ENCODE measurements around the gene LGR6. TPM values are rescaled to one million over a fixed set of nuclear protein-coding genes. Genes with fewer than 3 reads are reported as not detected.

Gene LGR6
- total and polyA plus RNA-seq, 8 donors: 0.75 to 1.8 (median 1.5) TPM

- Histone ChIP-seq H3K4me1 (peaks cover 11 to 58% of the 10 kb centered on the region in 2 donors), H3K27ac (peak overlapping the region in 1 of 2 donors; percentile 15), H3K36me3 (peaks cover 0 to 45% of the 10 kb centered on the region in 2 donors), H3K27me3 (no peaks in the 10 kb centered on the region), H3K4me3 (no peak overlapping the region), H3K9me3 (no peaks in the 10 kb centered on the region)
- ATAC-seq (peak; percentile 91), DNase-seq (peak in 2 of 4 donors; percentile 77 to 79)
- TF ChIP-seq CTCF (IDR thresholded peaks at IDR 0.05): peak; percentile 29 to 44
- intact Hi-C loops (cut with DNase I): no loop called here
These were observed 38.7 kb upstream of the LGR6 start for GRCh38 chr1:202154766-202155477.

GRCh38 chr1:202155478-202156021, 38.0 kb upstream of the LGR6 start:
- no peak overlapping the region for H3K27ac ChIP-seq
- H3K9me3 ChIP-seq: no peaks in the 10 kb centered on the region
- DNase-seq (peak in 2 of 4 donors; percentile 82 to 83), ATAC-seq (peak; percentile 56)
- no peaks in the 10 kb centered on the region for H3K27me3 ChIP-seq
- no peak for TF ChIP-seq CTCF (IDR thresholded peaks at IDR 0.05)
- H3K4me3 ChIP-seq: no peak overlapping the region
- H3K4me1 ChIP-seq: peaks cover 11 to 64% of the 10 kb centered on the region in 2 donors
- peaks cover 0 to 39% of the 10 kb centered on the region in 2 donors for H3K36me3 ChIP-seq
- intact Hi-C loops (cut with DNase I): no loop called here

GRCh38 chr1:202156590-202156989, 37.0 kb upstream of the LGR6 start:
- TF ChIP-seq CTCF (IDR thresholded peaks at IDR 0.05): no peak
- Histone ChIP-seq H3K9me3 (no peaks in the 10 kb centered on the region), H3K4me3 (no peak overlapping the region), H3K27me3 (no peaks in the 10 kb centered on the region), H3K36me3 (peaks cover 0 to 28% of the 10 kb centered on the region in 2 donors), H3K27ac (no peak overlapping the region), H3K4me1 (peaks cover 11 to 75% of the 10 kb centered on the region in 2 donors)
- intact Hi-C loops (cut with DNase I): no loop called here
- DNase-seq: peak in 1 of 4 donors; percentile 43
- ATAC-seq: no peak

- intact Hi-C loops (cut with DNase I): no loop called here
- peaks cover 0 to 15% of the 10 kb centered on the region in 2 donors for H3K36me3 ChIP-seq
- no peak overlapping the region for H3K27ac ChIP-seq
- DNase-seq (peak in 1 of 4 donors; percentile 40), ATAC-seq (no peak)
- no peaks in the 10 kb centered on the region for H3K9me3 ChIP-seq
- no peak for TF ChIP-seq CTCF (IDR thresholded peaks at IDR 0.05)
- H3K4me3 ChIP-seq: no peak overlapping the region
- H3K4me1 ChIP-seq: peaks cover 11 to 88% of the 10 kb centered on the region in 2 donors
- no peaks in the 10 kb centered on the region for H3K27me3 ChIP-seq
These were observed 35.7 kb upstream of the LGR6 start for GRCh38 chr1:202157945-202158344.

GRCh38 chr1:202158810-202159533, 34.6 kb upstream of the LGR6 start:
- H3K27ac ChIP-seq: peak overlapping the region in 1 of 2 donors; percentile 80
- H3K4me3 ChIP-seq: peak overlapping the region in 1 of 2 donors; percentile 51
- H3K4me1 ChIP-seq: peaks cover 11 to 91% of the 10 kb centered on the region in 2 donors
- DNase-seq (no peak), ATAC-seq (no peak)
- no peaks in the 10 kb centered on the region for H3K27me3 ChIP-seq
- TF ChIP-seq CTCF (IDR thresholded peaks at IDR 0.05): no peak
- intact Hi-C loops (cut with DNase I): no loop called here
- H3K9me3 ChIP-seq: no peaks in the 10 kb centered on the region
- H3K36me3 ChIP-seq: peaks cover 0 to 7% of the 10 kb centered on the region in 2 donors
